ENCODE results near the gene RNU7-1. TPM values are rescaled to one million over a fixed set of nuclear protein-coding genes. Genes with fewer than 3 reads are reported as not detected.

RNU7-1 gene
- total RNA-seq, 1 experiment from 2014 or later = not detected

DNA sequence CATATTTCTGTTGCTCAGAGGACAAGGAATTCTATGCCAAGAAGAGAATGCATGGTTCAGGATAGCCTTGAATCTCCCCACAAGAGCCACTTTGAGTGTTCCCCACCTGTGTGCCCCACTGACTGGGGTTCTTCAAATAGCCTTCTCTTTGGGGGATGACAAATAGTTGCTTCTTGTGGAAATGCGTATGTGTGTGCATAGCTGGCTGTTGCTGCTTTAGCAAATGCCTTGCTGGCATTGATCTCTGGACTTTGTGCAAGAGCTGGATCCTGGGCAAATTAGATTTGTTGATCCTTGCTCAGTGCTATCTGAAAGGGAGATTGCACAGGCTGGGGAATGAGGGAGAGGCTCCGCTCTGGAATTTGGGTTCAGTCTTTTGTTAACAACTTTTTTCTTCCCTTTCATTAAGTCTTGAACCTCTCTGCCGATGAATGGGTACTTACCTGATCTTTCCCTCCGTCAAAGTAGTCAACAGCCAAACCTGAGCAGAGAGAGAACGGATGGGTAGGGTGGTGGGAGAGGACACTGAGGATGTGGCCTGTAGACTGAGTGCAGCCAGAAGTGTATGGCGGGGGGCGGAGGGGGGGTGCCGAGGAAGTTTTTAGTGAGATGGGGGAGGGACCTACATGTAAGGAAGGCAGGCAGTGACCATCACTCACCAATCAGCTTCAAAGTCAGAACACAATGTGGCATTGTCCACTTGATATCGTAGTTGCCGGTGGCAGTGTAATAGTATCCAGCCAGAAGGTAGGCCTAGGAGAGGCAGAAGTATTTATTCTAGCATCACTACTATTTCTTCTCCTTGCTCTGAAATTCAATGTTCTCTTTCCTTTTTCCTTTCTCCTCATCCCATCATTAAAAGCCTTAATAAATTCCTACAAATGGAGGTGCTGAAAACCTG is 37.8 kb downstream of the RNU7-1 start:
- H3K4me1 Mint-ChIP-seq (ENCODE audit: low read depth, unreplicated experiment) = no peaks in the 10 kb centered on the region
- CTCF ChIA-PET = no interaction called here
- H3K36me3 Mint-ChIP-seq (ENCODE audit: insufficient read depth, unreplicated experiment) = peaks cover 44% of the 10 kb centered on the region
- H3K9me3 Mint-ChIP-seq (ENCODE audit: low read depth, unreplicated experiment) = no peaks in the 10 kb centered on the region
- no peak overlapping the region for H3K27ac Mint-ChIP-seq (ENCODE audit: unreplicated experiment)
- H3K4me3 Mint-ChIP-seq (ENCODE audit: low read depth, unreplicated experiment) = no peak overlapping the region
- H3K27me3 Mint-ChIP-seq (ENCODE audit: unreplicated experiment) = no peaks in the 10 kb centered on the region
- no TSS peak for BruUV-seq (replicated peaks)
- intact Hi-C loops (cut with micrococcal nuclease; ENCODE audit: unreplicated experiment) = no loop called here
- DNase-seq = no peak
- TF ChIP-seq, protein P1, sequence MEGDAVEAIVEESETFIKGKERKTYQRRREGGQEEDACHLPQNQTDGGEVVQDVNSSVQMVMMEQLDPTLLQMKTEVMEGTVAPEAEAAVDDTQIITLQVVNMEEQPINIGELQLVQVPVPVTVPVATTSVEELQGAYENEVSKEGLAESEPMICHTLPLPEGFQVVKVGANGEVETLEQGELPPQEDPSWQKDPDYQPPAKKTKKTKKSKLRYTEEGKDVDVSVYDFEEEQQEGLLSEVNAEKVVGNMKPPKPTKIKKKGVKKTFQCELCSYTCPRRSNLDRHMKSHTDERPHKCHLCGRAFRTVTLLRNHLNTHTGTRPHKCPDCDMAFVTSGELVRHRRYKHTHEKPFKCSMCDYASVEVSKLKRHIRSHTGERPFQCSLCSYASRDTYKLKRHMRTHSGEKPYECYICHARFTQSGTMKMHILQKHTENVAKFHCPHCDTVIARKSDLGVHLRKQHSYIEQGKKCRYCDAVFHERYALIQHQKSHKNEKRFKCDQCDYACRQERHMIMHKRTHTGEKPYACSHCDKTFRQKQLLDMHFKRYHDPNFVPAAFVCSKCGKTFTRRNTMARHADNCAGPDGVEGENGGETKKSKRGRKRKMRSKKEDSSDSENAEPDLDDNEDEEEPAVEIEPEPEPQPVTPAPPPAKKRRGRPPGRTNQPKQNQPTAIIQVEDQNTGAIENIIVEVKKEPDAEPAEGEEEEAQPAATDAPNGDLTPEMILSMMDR (IDR thresholded peaks at IDR 0.05; ENCODE audit: unreplicated experiment) = no peak

DNA sequence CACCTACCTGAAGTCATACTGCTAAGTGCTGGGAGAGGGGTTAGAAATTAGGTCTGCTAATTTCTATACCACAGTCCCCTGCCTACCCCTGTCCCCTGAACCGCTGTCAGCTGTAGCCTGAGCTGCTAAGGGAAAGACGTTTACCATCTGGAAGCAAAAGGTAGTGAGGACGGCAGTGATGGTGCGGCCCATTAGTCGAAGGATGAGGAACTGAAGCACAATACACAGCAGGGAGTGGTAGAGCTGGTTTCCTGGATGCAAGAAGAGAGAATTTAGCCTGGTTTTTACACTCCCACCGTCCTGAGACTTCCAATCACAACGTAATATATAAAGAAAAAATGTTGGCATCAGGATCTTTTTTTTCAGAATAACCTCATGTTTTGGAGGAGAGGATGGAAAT is 38.9 kb downstream of the RNU7-1 start:
- Mint-ChIP-seq H3K27ac (ENCODE audit: unreplicated experiment) (no peak overlapping the region), H3K36me3 (ENCODE audit: insufficient read depth, unreplicated experiment) (peaks cover 33% of the 10 kb centered on the region), H3K4me1 (ENCODE audit: low read depth, unreplicated experiment) (no peaks in the 10 kb centered on the region), H3K9me3 (ENCODE audit: low read depth, unreplicated experiment) (no peaks in the 10 kb centered on the region), H3K27me3 (ENCODE audit: unreplicated experiment) (no peaks in the 10 kb centered on the region), H3K4me3 (ENCODE audit: low read depth, unreplicated experiment) (no peak overlapping the region)
- no peak for DNase-seq
- intact Hi-C loops (cut with micrococcal nuclease; ENCODE audit: unreplicated experiment) = no loop called here
- BruUV-seq (replicated peaks) = no TSS peak
- TF ChIP-seq, protein P1 (IDR thresholded peaks at IDR 0.05; ENCODE audit: unreplicated experiment) = no peak
- CTCF ChIA-PET = no interaction called here

DNA sequence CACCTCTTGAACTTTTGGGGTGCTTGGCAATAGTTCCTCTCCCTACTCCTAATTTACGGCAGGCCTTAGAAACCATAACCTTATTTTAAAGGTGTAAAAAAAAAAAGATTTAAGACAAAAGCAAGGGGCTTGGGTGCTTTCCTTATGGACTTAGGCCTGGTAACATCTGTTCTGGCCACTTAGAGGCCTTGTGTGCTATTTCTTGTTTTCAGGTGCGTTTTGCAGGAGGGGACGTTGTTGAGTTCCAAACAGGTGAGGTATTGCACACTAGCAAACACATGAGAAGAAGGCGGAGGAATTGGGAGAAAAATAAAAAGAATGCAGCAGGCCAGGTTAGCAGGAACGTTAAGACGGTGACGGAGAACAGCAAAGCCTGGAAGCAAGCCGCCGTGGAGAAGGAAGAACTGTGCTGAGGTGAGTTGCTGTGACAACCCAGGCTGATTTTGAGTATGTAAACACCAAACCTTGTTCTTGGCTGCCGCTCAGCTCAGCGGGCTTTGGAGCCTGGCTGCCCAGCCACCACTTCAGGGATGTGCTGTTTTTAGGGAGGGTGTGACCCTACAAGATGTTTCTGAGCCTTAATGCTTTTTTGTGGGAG is 44.4 kb downstream of the RNU7-1 start:
- Mint-ChIP-seq H3K4me1 (ENCODE audit: low read depth, unreplicated experiment) (no peaks in the 10 kb centered on the region), H3K4me3 (ENCODE audit: low read depth, unreplicated experiment) (no peak overlapping the region), H3K36me3 (ENCODE audit: insufficient read depth, unreplicated experiment) (peaks cover 6% of the 10 kb centered on the region), H3K27ac (ENCODE audit: unreplicated experiment) (no peak overlapping the region), H3K9me3 (ENCODE audit: low read depth, unreplicated experiment) (no peaks in the 10 kb centered on the region), H3K27me3 (ENCODE audit: unreplicated experiment) (no peaks in the 10 kb centered on the region)
- TF ChIP-seq, protein P1 (IDR thresholded peaks at IDR 0.05; ENCODE audit: unreplicated experiment) = no peak
- no TSS peak for BruUV-seq (replicated peaks)
- intact Hi-C loops (cut with micrococcal nuclease; ENCODE audit: unreplicated experiment) = no loop called here
- CTCF ChIA-PET = no interaction called here
- no peak for DNase-seq

Small RNA genes within 50 kb of the gene (microRNA-seq; reads per million reads assigned to microRNA genes)
- gene MIR141 = 9,729 reads per million, percentile 94 among the genes with 10 or more reads in this experiment
- gene MIR200C = 68,449 reads per million, percentile 99 among the genes with 10 or more reads in this experiment

Other genes with a start within 250 kb of the RNU7-1 start
- gene PIANP, start 243.0 kb upstream of the RNU7-1 start, total RNA-seq (2022) = not detected in 2 replicates
- gene COPS7A, start 219.8 kb upstream of the RNU7-1 start, total RNA-seq (2022) = 47.3 and 55.3 TPM in 2 replicates
- gene MLF2, start 190.7 kb upstream of the RNU7-1 start, total RNA-seq (2022) = 176 and 183 TPM in 2 replicates
- gene PTMS, start 177.5 kb upstream of the RNU7-1 start, total RNA-seq (2022) = 53.5 and 62.9 TPM in 2 replicates
- 0.34 TPM in 1 of 2 replicates, not detected in the other for gene LAG3, start 171.3 kb upstream of the RNU7-1 start, total RNA-seq (2022)
- gene CD4, start 154.3 kb upstream of the RNU7-1 start, total RNA-seq (2022) = not detected in 2 replicates
- not detected in 2 replicates for gene GPR162, start 122.0 kb upstream of the RNU7-1 start, total RNA-seq (2022)
- 0.45 and 0.56 TPM in 2 replicates for gene P3H3, start 115.4 kb upstream of the RNU7-1 start, total RNA-seq (2022)
- not detected in 2 replicates for gene GNB3, start 102.9 kb upstream of the RNU7-1 start, total RNA-seq (2022)
- gene CDCA3, start 92.5 kb upstream of the RNU7-1 start, total RNA-seq (2022) = 47.9 and 57.1 TPM in 2 replicates
- 126 and 128 TPM in 2 replicates for gene USP5, start 91.7 kb upstream of the RNU7-1 start, total RNA-seq (2022)
- gene TPI1, start 76.3 kb upstream of the RNU7-1 start, total RNA-seq (2022) = 608 and 639 TPM in 2 replicates
- gene SPSB2, start 70.5 kb upstream of the RNU7-1 start, total RNA-seq (2022) = 18.0 and 21.5 TPM in 2 replicates
- 6.0 and 8.3 TPM in 2 replicates for gene LRRC23, start 39.0 kb upstream of the RNU7-1 start, total RNA-seq (2022)
- 14.5 and 16.1 TPM in 2 replicates for gene ENO2, start 29.2 kb upstream of the RNU7-1 start, total RNA-seq (2022)
- 59.9 and 62.0 TPM in 2 replicates for gene ATN1, start 15.9 kb upstream of the RNU7-1 start, total RNA-seq (2022)
- gene C12orf57, start 206 bp downstream of the RNU7-1 start, total RNA-seq (2022) = 96.7 and 103 TPM in 2 replicates
- gene PTPN6, start 7.5 kb downstream of the RNU7-1 start, total RNA-seq (2022) = 42.4 and 46.3 TPM in 2 replicates
- gene PHB2, start 26.8 kb downstream of the RNU7-1 start, total RNA-seq (2022) = 182 and 195 TPM in 2 replicates
- 73.1 and 80.5 TPM in 2 replicates for gene EMG1, start 27.1 kb downstream of the RNU7-1 start, total RNA-seq (2022)
- gene LPCAT3, start 74.7 kb downstream of the RNU7-1 start, total RNA-seq (2022) = 30.2 and 31.7 TPM in 2 replicates
- gene C1S, start 116.9 kb downstream of the RNU7-1 start, total RNA-seq (2022) = 7.1 and 9.7 TPM in 2 replicates
- gene C1R, start 148.6 kb downstream of the RNU7-1 start, total RNA-seq (2022) = 7.6 and 7.9 TPM in 2 replicates
- gene C1RL, start 165.4 kb downstream of the RNU7-1 start, total RNA-seq (2022) = 43.2 and 43.4 TPM in 2 replicates
- 0.81 and 2.3 TPM in 2 replicates for gene RBP5, start 185.1 kb downstream of the RNU7-1 start, total RNA-seq (2022)
- gene CLSTN3, start 186.6 kb downstream of the RNU7-1 start, total RNA-seq (2022) = 37.5 and 48.1 TPM in 2 replicates
- gene PEX5, start 245.9 kb downstream of the RNU7-1 start, total RNA-seq (2022) = 36.8 and 36.9 TPM in 2 replicates

Data from Calu3 (cell line).